Stimulated activated CD8-positive, alpha-beta memory T cell treated with anti-CD3 and anti-CD28 coated beads, Interleukin-4, amount 100 ng/mL, for 24 hours (primary cell): Measurements from ENCODE around the gene TMEM81.
A peak's percentile ranks its signal among the peaks of the same experiment; 100 is the strongest.

Experiments used
- DNase-seq: peaks from one replicate; pipeline ENCODE4 v3.0.0-alpha.2; 2020; ENCODE audit warnings: low read depth

The TMEM81 gene

GRCh38 chr1:205076245-205076761 lies 8.0 kb downstream of the TMEM81 start:
- DNase-seq: no peak

GRCh38 chr1:205075642-205076155 lies 8.6 kb downstream of the TMEM81 start:
- no peak for DNase-seq

- DNase-seq: no peak
These were observed 9.7 kb downstream of the TMEM81 start for GRCh38 chr1:205074513-205074912.

GRCh38 chr1:205074084-205074483 lies 10.2 kb downstream of the TMEM81 start:
- DNase-seq: no peak

GRCh38 chr1:205073511-205073910 lies 10.7 kb downstream of the TMEM81 start:
- no peak for DNase-seq

DNA sequence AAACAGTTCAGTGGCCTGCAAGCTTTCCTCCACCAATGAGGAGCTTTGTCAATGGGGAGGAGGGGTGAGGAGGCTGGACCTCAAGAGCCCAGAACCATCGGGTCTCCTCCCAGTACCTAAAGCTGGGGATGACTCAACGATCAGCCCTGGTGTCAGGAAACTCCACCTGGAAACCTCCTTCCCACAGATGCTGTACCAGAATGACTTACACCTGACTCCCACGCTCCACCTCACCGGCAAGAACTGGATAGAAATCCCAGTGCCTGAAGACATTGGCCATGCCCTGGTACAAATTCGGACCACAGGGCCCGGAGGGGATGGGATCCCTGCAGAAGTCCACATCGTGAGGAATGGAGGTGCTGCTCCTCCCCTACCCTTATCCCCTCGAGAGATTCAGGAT lies 11.4 kb downstream of the TMEM81 start:
- DNase-seq: no peak

GRCh38 chr1:205072286-205072685 lies 12.0 kb downstream of the TMEM81 start:
- DNase-seq: no peak

GRCh38 chr1:205071801-205072200 lies 12.5 kb downstream of the TMEM81 start:
- no peak for DNase-seq

- no peak for DNase-seq
These were observed 13.2 kb downstream of the TMEM81 start for GRCh38 chr1:205071028-205071409.

- DNase-seq: no peak
These were observed 14.7 kb downstream of the TMEM81 start for GRCh38 chr1:205069371-205070125.

- no peak for DNase-seq
These were observed 15.7 kb downstream of the TMEM81 start for GRCh38 chr1:205068457-205069040.

- no peak for DNase-seq
These were observed 16.3 kb downstream of the TMEM81 start for GRCh38 chr1:205068001-205068400.

DNA sequence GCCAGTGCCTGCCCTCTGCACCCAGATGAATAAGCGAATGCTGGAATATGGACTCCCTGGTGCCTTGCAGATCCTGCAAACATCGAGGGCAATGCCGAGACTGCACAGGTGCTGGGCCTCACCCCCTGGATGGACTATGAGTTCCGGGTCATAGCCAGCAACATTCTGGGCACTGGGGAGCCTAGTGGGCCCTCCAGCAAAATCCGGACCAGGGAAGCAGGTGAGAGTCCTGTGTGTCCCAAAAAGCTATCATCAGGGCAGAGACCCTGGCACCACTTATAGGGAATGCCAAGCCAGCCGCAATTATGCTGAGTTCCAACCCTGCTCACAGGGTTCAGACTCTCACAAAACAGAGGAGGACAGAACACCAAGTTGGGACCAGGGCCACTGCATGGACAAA lies 17.2 kb downstream of the TMEM81 start:
- DNase-seq: no peak

DNA sequence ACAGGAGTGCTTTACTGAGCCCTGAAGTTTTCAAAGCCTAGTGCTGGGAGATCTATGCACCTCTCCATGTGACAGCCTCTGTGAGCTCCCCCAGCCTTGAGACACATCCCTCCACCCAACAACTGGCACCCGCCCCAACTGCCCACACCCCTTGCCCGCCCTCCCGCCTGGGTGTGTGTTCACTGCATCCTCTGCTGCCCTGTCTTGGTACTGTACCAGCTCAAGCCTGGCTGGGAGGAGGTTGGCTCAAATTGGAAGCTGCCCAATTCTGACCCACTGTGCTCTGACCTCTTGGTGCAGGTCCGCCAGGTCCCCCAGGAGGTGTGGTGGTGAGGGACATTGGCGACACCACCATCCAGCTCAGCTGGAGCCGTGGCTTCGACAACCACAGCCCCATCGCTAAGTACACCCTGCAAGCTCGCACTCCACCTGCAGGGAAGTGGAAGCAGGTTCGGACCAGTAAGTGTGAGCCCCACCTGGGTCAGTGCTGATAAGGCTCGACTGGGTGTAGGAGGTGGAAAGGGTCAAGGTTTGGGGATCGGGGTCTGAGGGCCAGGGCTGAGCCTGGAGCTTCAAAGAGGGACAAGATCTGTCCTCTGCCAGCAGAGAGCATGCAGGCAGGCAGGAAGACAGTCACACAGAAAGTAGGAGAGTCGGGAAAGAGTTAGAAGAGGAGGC lies 18.0 kb downstream of the TMEM81 start:
- no peak for DNase-seq

- no peak for DNase-seq
These were observed 18.6 kb downstream of the TMEM81 start for GRCh38 chr1:205065666-205066065.

DNA sequence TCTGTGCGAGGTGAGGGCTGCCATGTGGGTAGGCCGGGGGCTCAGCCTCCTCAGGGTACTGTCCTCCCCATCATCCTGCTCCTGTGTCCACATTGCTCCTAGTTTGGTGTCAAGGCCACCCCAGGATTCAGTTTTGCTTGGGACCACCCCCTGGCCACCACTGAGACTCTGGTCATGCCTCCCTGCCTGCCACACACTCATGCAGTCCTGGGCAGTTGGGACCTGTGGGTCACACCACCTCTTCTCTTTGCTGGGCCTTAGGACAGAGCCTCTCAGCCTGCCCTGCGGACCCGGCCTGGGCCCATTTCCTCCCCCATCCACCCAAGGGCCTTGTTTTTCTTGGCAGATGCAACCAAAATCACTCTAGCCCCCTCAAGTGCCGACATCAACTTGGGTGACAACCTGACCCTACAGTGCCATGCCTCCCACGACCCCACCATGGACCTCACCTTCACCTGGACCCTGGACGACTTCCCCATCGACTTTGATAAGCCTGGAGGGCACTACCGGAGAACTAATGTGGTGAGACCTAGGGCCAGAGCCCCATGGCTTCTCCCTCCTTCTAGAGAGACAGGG lies 19.4 kb downstream of the TMEM81 start:
- DNase-seq: no peak

DNA sequence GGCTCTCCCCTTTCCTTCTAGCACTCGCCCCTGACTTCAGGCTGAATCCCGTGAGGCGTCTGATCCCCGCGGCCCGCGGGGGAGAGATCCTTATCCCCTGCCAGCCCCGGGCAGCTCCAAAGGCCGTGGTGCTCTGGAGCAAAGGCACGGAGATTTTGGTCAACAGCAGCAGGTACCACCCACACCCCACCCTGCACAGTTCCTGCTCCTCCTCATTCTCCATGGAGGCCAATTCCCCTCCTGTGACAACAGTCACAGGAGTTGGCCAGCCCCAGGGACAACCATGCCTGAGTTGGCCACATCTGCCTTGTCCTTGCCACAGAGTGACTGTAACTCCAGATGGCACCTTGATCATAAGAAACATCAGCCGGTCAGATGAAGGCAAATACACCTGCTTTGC lies 20.0 kb downstream of the TMEM81 start:
- no peak for DNase-seq

- DNase-seq: no peak
These were observed 21.4 kb downstream of the TMEM81 start for GRCh38 chr1:205062895-205063294.

- no peak for DNase-seq
These were observed 21.9 kb downstream of the TMEM81 start for GRCh38 chr1:205062319-205062718.

- peak; percentile 47 for DNase-seq
These were observed 22.6 kb downstream of the TMEM81 start for GRCh38 chr1:205061665-205062069.

GRCh38 chr1:205061227-205061626 lies 23.0 kb downstream of the TMEM81 start:
- DNase-seq: no peak

- DNase-seq: no peak
These were observed 23.5 kb downstream of the TMEM81 start for GRCh38 chr1:205060746-205061145.

DNA sequence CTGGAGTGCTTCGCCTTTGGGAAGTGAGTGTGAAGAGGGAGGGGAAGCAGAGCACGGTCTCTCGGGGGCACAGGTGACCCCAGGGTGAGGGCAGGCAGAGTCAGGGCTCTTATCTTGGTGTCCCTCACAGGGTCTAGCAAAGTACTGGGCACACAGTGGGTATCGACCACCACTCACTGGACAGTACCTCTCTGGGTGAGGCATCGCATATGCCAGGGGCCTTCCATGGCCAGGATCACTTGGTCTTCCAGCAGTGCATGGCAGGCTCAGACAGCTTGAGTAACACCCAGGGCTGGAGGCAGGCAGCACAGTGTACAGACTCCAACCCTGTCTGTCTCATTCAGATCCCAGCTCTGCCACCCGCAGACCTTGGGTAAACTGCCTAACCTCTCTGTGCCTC lies 24.6 kb downstream of the TMEM81 start:
- no peak for DNase-seq
